ENCODE results near the gene AZIN2. TPM values are rescaled to one million over a fixed set of nuclear protein-coding genes. Genes with fewer than 3 reads are reported as not detected.
A peak's percentile ranks its signal among the peaks of the same experiment; 100 is the strongest.

The AZIN2 gene
- polyA plus RNA-seq, 2 of the 4 experiments (the other 2 are of a cell fraction) = 1.6 to 1.9 TPM

DNA sequence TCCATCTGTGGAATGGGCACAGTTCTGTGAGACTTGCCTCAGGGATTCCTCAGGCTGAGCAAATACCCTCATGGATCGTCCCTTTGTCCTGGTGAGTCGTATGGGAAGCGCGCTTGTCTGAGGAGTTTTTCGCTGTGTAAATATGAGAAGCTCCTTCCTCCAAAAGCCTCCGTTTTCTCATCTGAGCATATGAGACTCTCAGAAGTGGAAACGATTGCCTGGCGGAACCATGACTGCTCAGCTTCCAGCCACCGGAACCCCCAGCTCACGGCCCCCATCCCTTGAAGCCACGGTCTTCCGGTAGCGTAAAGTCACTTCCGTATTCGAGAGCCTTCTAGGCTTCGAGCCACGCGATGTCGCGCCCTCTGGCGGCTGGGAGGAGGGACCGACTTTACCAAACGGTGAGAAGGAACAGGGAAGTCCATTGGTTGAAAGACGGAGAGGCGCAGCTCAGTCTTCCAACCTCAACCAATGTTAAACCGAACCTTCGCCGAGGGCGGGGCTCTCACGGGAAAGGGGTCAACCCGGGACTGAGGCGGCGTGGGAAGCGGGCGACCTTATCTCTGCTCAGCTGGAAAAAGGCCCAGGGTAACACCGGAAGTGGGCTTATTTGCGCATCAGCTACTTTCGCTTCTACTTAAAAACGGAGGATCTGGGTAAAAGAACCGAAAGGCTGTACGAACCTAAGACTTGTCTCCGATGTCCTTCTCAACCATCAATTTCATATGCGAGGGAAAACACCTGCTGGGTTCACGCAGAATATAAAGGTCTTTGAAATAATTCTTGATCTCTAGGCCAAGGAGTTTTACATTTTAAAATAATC, 46.3 kb downstream of the AZIN2 start (continued):
- TF ChIP-seq, protein P1, sequence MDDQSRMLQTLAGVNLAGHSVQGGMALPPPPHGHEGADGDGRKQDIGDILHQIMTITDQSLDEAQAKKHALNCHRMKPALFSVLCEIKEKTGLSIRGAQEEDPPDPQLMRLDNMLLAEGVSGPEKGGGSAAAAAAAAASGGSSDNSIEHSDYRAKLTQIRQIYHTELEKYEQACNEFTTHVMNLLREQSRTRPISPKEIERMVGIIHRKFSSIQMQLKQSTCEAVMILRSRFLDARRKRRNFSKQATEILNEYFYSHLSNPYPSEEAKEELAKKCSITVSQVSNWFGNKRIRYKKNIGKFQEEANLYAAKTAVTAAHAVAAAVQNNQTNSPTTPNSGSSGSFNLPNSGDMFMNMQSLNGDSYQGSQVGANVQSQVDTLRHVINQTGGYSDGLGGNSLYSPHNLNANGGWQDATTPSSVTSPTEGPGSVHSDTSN (IDR thresholded peaks at IDR 0.05) = peak; percentile 43; the same call in 1 of the 2 replicates
- TF ChIP-seq GATA3 (IDR thresholded peaks at IDR 0.05; ENCODE audit: borderline replicate concordance) = 0 out of 2 replicates have a peak, but pooled peaks have one; percentile 34
- TF ChIP-seq NPAS2 (CRISPR knock-in tag; IDR thresholded peaks at IDR 0.05; ENCODE audit: borderline replicate concordance) = no peak
- peak; percentile 72 to 89; a peak in 4 of 5 replicates for TF ChIP-seq JUN (IDR thresholded peaks at IDR 0.05)
- TF ChIP-seq, protein P2, sequence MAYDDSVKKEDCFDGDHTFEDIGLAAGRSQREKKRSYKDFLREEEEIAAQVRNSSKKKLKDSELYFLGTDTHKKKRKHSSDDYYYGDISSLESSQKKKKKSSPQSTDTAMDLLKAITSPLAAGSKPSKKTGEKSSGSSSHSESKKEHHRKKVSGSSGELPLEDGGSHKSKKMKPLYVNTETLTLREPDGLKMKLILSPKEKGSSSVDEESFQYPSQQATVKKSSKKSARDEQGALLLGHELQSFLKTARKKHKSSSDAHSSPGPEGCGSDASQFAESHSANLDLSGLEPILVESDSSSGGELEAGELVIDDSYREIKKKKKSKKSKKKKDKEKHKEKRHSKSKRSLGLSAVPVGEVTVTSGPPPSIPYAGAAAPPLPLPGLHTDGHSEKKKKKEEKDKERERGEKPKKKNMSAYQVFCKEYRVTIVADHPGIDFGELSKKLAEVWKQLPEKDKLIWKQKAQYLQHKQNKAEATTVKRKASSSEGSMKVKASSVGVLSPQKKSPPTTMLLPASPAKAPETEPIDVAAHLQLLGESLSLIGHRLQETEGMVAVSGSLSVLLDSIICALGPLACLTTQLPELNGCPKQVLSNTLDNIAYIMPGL (CRISPR knock-in tag; IDR thresholded peaks at IDR 0.05; ENCODE audit: borderline replicate concordance) = no peak
- no peak for TF ChIP-seq CHD4 (IDR thresholded peaks at IDR 0.05; ENCODE audit: borderline replicate concordance)
- peak; percentile 88 for TF ChIP-seq MAFK (IDR thresholded peaks at IDR 0.05; ENCODE audit: partially characterized antibody)
- no peak for TF ChIP-seq RCOR1 (IDR thresholded peaks at IDR 0.05; ENCODE audit: low read depth, low read length)
- TF ChIP-seq ZSCAN20 (CRISPR knock-in tag; IDR thresholded peaks at IDR 0.05) = no peak
- no peak for TF ChIP-seq NR3C1 (IDR thresholded peaks at IDR 0.05)
- TF ChIP-seq RAD21 (conservative IDR thresholded peaks at IDR 0.05 in 1 of 2, IDR thresholded peaks at IDR 0.05 in 1 of 2) = no peak
- TF ChIP-seq PHF8 (IDR thresholded peaks at IDR 0.05; ENCODE audit: borderline replicate concordance, low read depth) = peak; percentile 88
- TF ChIP-seq KDM1A (IDR thresholded peaks at IDR 0.05; ENCODE audit: low read depth) = 0 out of 2 replicates have a peak, but pooled peaks have one; percentile 10
- TF ChIP-seq SMC3 (IDR thresholded peaks at IDR 0.05) = no peak; the same call in 2 of the 3 replicates
- TF ChIP-seq, protein P3, sequence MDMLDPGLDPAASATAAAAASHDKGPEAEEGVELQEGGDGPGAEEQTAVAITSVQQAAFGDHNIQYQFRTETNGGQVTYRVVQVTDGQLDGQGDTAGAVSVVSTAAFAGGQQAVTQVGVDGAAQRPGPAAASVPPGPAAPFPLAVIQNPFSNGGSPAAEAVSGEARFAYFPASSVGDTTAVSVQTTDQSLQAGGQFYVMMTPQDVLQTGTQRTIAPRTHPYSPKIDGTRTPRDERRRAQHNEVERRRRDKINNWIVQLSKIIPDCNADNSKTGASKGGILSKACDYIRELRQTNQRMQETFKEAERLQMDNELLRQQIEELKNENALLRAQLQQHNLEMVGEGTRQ (IDR thresholded peaks at IDR 0.05) = no peak
- TF ChIP-seq, protein P4, sequence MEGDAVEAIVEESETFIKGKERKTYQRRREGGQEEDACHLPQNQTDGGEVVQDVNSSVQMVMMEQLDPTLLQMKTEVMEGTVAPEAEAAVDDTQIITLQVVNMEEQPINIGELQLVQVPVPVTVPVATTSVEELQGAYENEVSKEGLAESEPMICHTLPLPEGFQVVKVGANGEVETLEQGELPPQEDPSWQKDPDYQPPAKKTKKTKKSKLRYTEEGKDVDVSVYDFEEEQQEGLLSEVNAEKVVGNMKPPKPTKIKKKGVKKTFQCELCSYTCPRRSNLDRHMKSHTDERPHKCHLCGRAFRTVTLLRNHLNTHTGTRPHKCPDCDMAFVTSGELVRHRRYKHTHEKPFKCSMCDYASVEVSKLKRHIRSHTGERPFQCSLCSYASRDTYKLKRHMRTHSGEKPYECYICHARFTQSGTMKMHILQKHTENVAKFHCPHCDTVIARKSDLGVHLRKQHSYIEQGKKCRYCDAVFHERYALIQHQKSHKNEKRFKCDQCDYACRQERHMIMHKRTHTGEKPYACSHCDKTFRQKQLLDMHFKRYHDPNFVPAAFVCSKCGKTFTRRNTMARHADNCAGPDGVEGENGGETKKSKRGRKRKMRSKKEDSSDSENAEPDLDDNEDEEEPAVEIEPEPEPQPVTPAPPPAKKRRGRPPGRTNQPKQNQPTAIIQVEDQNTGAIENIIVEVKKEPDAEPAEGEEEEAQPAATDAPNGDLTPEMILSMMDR (IDR thresholded peaks at IDR 0.05) = peak; percentile 70
- TF ChIP-seq EP300 (IDR thresholded peaks at IDR 0.05) = no peak
- no peak for TF ChIP-seq RARB (CRISPR knock-in tag; IDR thresholded peaks at IDR 0.05)
- peak; percentile 73; the same call in 1 of the 2 replicates for TF ChIP-seq MAZ (IDR thresholded peaks at IDR 0.05; ENCODE audit: borderline replicate concordance, low read depth, low read length)
- no peak for TF ChIP-seq TP53 (CRISPR knock-in tag; IDR thresholded peaks at IDR 0.05)
- peak; percentile 66 for TF ChIP-seq POLR2A (IDR thresholded peaks at IDR 0.05; ENCODE audit: low read length)
- TF ChIP-seq ZNF302 (CRISPR knock-in tag; IDR thresholded peaks at IDR 0.05) = no peak
- TF ChIP-seq HEYL (CRISPR knock-in tag; IDR thresholded peaks at IDR 0.05) = no peak

DNA sequence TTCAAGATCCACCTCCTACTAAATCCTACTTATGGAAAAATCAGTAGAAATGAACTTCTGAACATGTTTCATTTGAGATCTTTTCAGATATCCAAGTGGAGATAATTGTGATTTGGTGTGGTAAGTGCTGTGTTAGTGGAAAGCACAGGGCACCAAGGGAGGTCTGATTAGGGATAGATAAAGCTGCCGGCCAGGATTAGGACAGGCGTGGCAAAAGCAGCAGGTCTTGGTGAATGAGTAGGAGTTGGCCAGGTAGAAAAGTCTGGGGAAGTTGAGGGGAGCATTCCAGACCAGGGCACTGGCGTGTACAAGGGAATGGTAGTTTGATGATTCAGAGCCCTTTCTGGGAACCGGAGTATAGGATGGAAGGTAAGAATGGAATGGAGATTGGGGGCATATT, 47.8 kb downstream of the AZIN2 start:
- DNase-seq (ENCODE audit: low read depth in 1 of 2, low spot score in 1 of 2) (no peak), ATAC-seq (no peak), FAIRE-seq (no peak)
- ChIA-PET CTCF (no interaction called here), POLR2A (no interaction called here)
- 74% methylated on average over 4 of the region's 4 CpGs for WGBS (ENCODE audit: missing lambda C conversion rate)
- no peak for TF ChIP-seq ZC3H11A (IDR thresholded peaks at IDR 0.05)
- TF ChIP-seq CHD2 (IDR thresholded peaks at IDR 0.05; ENCODE audit: low read length, partially characterized antibody) = no peak
- TF ChIP-seq RARB (CRISPR knock-in tag; IDR thresholded peaks at IDR 0.05) = no peak
- no peak for TF ChIP-seq GATA3 (IDR thresholded peaks at IDR 0.05; ENCODE audit: borderline replicate concordance)
- no peak for TF ChIP-seq POLR2AphosphoS2 (conservative IDR thresholded peaks at IDR 0.05; ENCODE audit: low read length)
- H3K4me1 ChIP-seq = peaks cover 4% of the 10 kb centered on the region; the same call in 1 of the 3 replicates
- H3K4me3 ChIP-seq = no peak overlapping the region
- no peak overlapping the region for H3K27ac ChIP-seq
- no peak overlapping the region for H3K4me2 ChIP-seq
- H3K9me3 ChIP-seq = no peaks in the 10 kb centered on the region
